Naive B cell (primary cell): ENCODE measurements around the gene MAP1S. TPM values are rescaled to one million over a fixed set of nuclear protein-coding genes. Genes with fewer than 3 reads are reported as not detected.

Source experiments
- ATAC-seq, 2 donors: fragments of 150-1000 bp; cut with Tn5 transposase; 2 replicates each; pipeline ENCODE4 v1.10.0; 2021; ENCODE audit warnings: low read depth in 2 of 2, mild to moderate bottlenecking in 2 of 2, moderate library complexity in 2 of 2
- DNase-seq: peaks from one replicate; pipeline ENCODE4 v3.0.0; 2022
- H3K27ac Mint-ChIP-seq, 6 donors: one replicate each; pipeline ENCODE4 v1.8.0; 2020 to 2022; ENCODE audit warnings: mild to moderate bottlenecking in 6 of 6, mixed read lengths in 6 of 6, moderate library complexity in 5 of 6, inconsistent platforms in 2 of 6
- H3K27me3 Mint-ChIP-seq, 3 donors: one replicate each; pipeline ENCODE4 v1.8.0; 2021 to 2022; ENCODE audit warnings: mixed read lengths in 3 of 3, mild to moderate bottlenecking in 1 of 3
- H3K36me3 Mint-ChIP-seq, 2 donors: one replicate each; pipeline ENCODE4 v1.8.0; 2020 to 2022; ENCODE audit warnings: mixed read lengths in 2 of 2, inconsistent platforms in 1 of 2, mild to moderate bottlenecking in 1 of 2
- H3K4me1 Mint-ChIP-seq, 3 donors: one replicate each; pipeline ENCODE4 v1.8.0; 2020 to 2022; ENCODE audit warnings: mixed read lengths in 3 of 3, inconsistent platforms in 1 of 3, mild to moderate bottlenecking in 1 of 3, moderate library complexity in 1 of 3
- H3K4me3 Mint-ChIP-seq, 8 donors: one replicate each; pipeline ENCODE4 v1.8.0; 2020 to 2022; ENCODE audit warnings: mild to moderate bottlenecking in 8 of 8, mixed read lengths in 8 of 8, moderate library complexity in 8 of 8, inconsistent platforms in 2 of 8
- H3K9me3 Mint-ChIP-seq, 7 donors: one replicate each; pipeline ENCODE4 v1.8.0; 2020 to 2022; ENCODE audit warnings: mixed read lengths in 7 of 7, mild to moderate bottlenecking in 5 of 7, inconsistent platforms in 2 of 7, moderate library complexity in 1 of 7
- polyA plus RNA-seq, 6 donors: library from polyadenylated mRNA; unstranded; fragments of 300-500 nt; fragmentation: Illumina TruSeq; gene quantifications; one replicate each; pipeline ENCODE4 v1.2.3, GENCODE V29; 2021; ENCODE audit warnings: low read depth in 6 of 6

MAP1S gene
- polyA plus RNA-seq, 6 donors from 2014 or later, result 22.4 to 44.0 (median 26.0) TPM

DNA sequence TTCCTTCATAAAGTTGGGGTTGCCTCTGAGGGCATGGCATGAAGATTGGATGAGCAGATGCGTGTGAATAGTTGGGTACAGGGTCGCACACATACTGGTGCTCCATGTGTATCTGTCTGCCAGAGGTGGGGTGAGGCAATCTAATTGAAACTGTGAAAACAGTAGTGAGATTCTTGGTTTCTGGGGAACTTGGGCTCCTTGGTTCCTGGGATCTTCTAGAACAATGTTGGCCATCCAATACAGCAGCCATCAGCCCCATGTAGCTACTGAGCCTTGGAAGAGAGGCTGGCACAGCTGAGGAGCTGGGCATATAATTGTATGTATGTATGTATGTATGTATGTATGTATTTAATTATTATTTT, 32.6 kb downstream of the MAP1S start:
- peak overlapping the region; percentile 84 to 98 (median 94) for H3K4me3 Mint-ChIP-seq
- H3K27ac Mint-ChIP-seq, result peak overlapping the region; percentile 96 to 100 (median 98)
- no peaks in the 10 kb centered on the region for H3K9me3 Mint-ChIP-seq
- peaks cover 6 to 11% of the 10 kb centered on the region in 2 donors for H3K36me3 Mint-ChIP-seq
- DNase-seq, result no peak
- no peak for ATAC-seq
- H3K27me3 Mint-ChIP-seq, result no peaks in the 10 kb centered on the region
- H3K4me1 Mint-ChIP-seq, result peaks cover 51 to 88% (median 78%) of the 10 kb centered on the region in 3 donors

DNA sequence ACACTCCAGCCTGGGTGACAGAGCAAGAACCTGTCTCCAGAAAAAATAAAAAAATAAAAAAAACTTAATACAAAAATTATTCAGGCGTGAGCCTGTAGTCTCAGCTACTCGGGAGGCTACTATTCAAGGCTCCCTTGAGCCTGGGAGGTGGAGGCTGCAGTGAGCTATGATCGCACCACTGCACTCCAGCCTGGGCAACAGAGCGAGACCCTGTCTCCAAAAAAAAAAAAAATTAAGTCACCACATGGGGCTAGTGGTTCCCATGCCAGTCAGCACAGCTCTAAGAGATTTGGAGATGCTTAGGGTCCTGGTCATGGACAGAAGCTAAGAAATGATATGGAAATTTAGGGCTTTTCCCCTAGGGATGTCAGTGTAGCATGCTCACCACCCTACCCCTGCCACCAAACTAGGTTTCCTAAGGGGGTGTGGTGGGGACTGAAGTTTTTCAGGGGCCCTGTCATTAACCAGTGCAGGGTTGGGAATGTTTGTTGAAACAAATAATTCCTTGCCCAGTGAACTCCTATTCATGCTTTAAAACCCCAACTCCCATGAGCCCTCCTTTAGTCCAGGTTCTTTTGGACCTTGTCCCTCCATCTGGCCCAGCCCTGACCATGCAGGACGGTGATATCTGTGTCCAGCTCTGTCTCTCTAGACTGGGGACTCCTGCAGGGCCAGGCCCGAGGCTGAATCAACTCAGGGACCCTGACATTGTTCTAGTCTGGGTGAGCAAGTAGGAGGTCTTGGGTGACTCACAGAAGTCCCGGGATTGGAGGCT, 33.8 kb downstream of the MAP1S start:
- Mint-ChIP-seq H3K9me3 (no peaks in the 10 kb centered on the region), H3K4me1 (peaks cover 51 to 88% (median 79%) of the 10 kb centered on the region in 3 donors), H3K36me3 (peaks cover 6 to 11% of the 10 kb centered on the region in 2 donors), H3K27ac (peak overlapping the region in 4 of 6 donors; percentile 82 to 98 (median 92)), H3K27me3 (no peaks in the 10 kb centered on the region), H3K4me3 (peak overlapping the region in 7 of 8 donors; percentile 36 to 81 (median 58))
- DNase-seq (no peak), ATAC-seq (no peak)

DNA sequence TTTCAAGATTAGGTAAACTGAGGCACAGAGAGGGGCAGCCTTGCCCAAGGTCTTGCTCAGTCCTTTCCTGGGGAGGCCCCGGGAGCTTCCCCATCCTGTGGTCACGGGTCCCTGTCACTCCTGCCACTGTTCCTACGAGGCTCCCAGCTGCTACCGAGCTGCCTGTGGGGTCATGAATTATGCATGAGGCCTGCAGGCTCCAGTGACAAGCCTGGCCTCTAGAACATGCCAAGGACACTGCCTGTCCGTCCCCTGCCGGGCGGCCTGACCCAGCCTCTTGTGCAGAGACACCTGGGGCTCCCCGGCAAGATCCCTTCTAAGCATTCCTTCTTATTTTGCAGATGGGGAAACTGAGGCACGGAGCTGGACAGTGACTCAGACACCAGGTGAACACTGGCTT, 34.7 kb downstream of the MAP1S start:
- Mint-ChIP-seq H3K4me1 (peaks cover 49 to 86% (median 74%) of the 10 kb centered on the region in 3 donors), H3K27me3 (no peaks in the 10 kb centered on the region), H3K36me3 (peaks cover 11% of the 10 kb centered on the region in 2 donors), H3K4me3 (peak overlapping the region; percentile 12 to 89 (median 66)), H3K9me3 (no peaks in the 10 kb centered on the region), H3K27ac (peak overlapping the region in 5 of 6 donors; percentile 21 to 99 (median 96))
- DNase-seq (no peak), ATAC-seq (no peak)

DNA sequence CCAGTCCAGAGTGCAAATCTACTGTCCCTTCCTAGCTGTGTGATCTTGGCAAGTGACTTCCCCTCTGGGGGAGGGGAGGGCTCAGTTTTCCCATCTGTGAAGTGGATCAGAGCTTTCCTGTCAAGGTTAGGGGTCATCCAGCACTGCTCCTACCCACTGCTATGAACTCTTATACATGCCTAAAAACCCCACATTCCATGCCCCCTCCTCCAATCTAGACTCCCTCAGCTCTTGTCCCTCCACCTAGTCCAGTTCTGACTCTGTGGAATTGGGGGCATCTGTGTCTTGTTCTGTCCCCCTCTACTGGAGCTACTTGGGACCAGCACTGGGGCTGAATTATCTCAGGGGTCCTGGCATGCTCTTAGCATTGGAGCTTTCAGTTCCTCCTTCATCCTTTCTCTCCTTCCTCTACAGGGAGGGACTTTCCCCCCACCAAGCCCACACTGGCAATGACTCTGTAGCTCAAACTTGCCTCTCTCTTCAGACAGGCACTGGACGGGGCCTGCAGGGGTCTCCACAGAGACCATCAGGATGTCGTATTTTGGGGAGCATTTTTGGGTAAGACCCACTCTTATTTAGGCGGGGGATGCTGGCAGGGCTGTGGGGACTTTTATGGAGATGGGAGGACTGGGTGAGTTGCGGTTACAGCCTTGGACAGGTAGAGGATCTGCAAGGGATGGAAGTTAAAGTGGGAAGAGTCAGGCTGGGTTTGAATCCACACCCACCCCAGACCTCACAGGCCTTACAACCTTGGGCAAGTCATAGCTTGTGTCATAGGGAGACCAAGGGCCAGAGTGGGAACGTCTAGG, 35.6 kb downstream of the MAP1S start:
- peak; percentile 77 to 78 for ATAC-seq
- H3K4me3 Mint-ChIP-seq, result peak overlapping the region; percentile 68 to 93 (median 87)
- H3K27me3 Mint-ChIP-seq, result no peaks in the 10 kb centered on the region
- H3K9me3 Mint-ChIP-seq, result no peaks in the 10 kb centered on the region
- peaks cover 11% of the 10 kb centered on the region in 2 donors for H3K36me3 Mint-ChIP-seq
- peaks cover 46 to 82% (median 73%) of the 10 kb centered on the region in 3 donors for H3K4me1 Mint-ChIP-seq
- DNase-seq, result peak; percentile 85
- H3K27ac Mint-ChIP-seq, result peak overlapping the region; percentile 86 to 99 (median 97)

DNA sequence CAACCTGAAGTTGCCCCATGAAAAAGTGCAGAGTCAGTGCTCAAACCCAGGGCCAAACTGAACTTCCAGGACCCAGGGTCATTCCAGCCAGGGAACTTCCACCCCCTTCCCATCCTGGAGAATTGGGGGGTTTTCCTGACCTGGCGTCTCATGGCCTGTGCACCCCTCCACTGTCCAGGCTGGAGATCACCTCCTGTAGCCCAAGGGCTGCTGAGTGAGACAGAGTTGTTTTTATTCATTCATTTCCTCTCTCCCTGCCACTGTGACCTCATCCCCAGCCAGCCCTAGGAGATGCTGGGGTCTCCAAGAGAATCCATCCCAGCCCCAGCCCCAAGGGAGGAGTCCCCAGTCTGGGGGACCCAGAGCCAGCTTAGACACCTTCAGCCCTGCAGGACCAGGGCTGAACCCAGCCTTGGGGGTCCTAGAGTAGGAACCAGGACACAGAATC, 36.2 kb downstream of the MAP1S start:
- Mint-ChIP-seq H3K4me1 (peaks cover 50 to 82% (median 73%) of the 10 kb centered on the region in 3 donors), H3K36me3 (peaks cover 11 to 14% of the 10 kb centered on the region in 2 donors), H3K9me3 (no peaks in the 10 kb centered on the region), H3K27ac (peak overlapping the region; percentile 56 to 99 (median 97)), H3K27me3 (no peaks in the 10 kb centered on the region), H3K4me3 (peak overlapping the region in 7 of 8 donors; percentile 72 to 93 (median 86))
- DNase-seq (no peak), ATAC-seq (no peak)

DNA sequence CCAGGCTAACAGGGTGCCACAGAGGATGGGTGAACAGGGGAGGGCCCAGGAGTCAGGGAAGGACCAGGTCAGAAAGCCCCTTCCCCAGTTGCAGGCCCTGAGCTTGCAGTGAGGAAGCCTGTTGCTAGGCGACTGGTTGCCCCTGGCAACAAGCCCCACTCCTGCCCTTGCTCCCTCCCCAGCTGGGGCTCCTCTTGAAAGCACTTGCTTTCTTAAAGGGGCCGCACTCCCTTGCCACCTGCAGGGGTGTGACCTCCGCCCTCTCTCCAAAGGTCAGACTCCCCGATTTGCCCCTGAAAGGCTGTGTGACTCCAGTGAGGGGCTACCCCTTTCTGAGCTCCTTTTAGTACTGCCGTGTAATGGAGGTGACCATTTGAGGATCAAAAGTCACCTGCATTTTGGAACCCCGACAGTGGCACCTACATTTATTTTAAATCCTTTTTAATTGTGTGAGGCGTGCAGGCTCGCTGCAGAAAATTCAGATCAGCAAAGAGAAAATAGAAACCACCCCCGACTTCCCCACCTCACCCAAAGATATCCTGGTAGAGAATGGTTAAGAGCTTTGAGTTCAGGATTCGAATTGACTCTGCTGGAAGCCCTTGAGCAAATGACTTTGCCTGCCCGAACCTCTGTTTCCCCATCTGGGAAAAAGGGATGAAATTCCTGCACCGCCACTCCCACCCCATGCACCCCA, 36.8 kb downstream of the MAP1S start:
- Mint-ChIP-seq H3K36me3 (peaks cover 11 to 14% of the 10 kb centered on the region in 2 donors), H3K9me3 (no peaks in the 10 kb centered on the region), H3K27ac (peak overlapping the region; percentile 56 to 98 (median 90)), H3K4me1 (peaks cover 47 to 82% (median 73%) of the 10 kb centered on the region in 3 donors), H3K27me3 (no peaks in the 10 kb centered on the region), H3K4me3 (peak overlapping the region in 7 of 8 donors; percentile 60 to 93 (median 72))
- DNase-seq (peak; percentile 64), ATAC-seq (no peak)

DNA sequence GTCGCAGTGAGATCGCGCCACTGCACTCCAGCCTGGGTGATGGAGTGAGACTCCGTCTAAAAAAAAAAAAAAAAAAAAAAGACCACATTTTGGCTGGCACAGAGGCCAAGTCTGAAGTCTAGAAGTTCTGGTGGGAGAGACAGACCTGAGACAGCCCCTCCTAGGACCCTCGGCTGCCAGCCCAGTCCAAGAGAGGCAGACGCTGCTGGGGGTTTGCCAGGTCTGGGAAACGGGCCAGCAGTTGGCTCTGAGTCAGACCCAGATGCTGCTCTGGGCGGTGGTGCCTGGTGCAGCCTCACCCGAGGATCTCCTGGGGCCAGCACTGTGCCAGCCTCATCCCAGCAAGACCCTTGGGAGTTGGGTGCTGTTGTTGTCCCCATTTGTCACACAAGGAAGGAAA, 37.8 kb downstream of the MAP1S start:
- H3K36me3 Mint-ChIP-seq, result peaks cover 11 to 14% of the 10 kb centered on the region in 2 donors
- DNase-seq, result no peak
- peaks cover 40 to 73% (median 66%) of the 10 kb centered on the region in 3 donors for H3K4me1 Mint-ChIP-seq
- no peak for ATAC-seq
- H3K4me3 Mint-ChIP-seq, result peak overlapping the region in 2 of 8 donors; percentile 61 to 77
- no peaks in the 10 kb centered on the region for H3K9me3 Mint-ChIP-seq
- H3K27me3 Mint-ChIP-seq, result no peaks in the 10 kb centered on the region
- H3K27ac Mint-ChIP-seq, result peak overlapping the region in 1 of 6 donors; percentile 96

DNA sequence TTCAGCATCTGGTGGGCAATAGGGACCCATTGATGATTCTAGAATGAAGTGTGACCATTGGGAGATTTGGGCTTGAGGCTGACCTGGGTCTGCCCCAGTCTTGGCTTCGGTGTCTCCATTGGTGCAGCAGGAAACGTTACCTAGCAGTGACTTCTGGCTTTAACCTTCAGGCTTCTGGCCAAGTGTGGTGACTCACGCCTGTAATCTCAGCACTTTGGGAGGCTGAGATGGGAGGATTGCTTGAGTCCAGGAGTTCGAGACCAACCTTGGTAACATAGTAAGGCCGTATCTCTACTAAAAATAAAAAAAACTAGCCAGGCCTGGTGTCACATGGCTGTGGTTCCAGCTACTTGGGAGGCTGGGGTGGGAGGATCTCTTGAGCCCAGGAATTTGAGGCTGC, 39.2 kb downstream of the MAP1S start:
- no peaks in the 10 kb centered on the region for H3K9me3 Mint-ChIP-seq
- peak overlapping the region in 5 of 6 donors; percentile 46 to 78 (median 66) for H3K27ac Mint-ChIP-seq
- peaks cover 36 to 69% (median 68%) of the 10 kb centered on the region in 3 donors for H3K4me1 Mint-ChIP-seq
- H3K4me3 Mint-ChIP-seq, result peak overlapping the region in 1 of 8 donors; percentile 6
- ATAC-seq, result no peak
- H3K36me3 Mint-ChIP-seq, result peaks cover 14 to 17% of the 10 kb centered on the region in 2 donors
- H3K27me3 Mint-ChIP-seq, result no peaks in the 10 kb centered on the region
- no peak for DNase-seq

DNA sequence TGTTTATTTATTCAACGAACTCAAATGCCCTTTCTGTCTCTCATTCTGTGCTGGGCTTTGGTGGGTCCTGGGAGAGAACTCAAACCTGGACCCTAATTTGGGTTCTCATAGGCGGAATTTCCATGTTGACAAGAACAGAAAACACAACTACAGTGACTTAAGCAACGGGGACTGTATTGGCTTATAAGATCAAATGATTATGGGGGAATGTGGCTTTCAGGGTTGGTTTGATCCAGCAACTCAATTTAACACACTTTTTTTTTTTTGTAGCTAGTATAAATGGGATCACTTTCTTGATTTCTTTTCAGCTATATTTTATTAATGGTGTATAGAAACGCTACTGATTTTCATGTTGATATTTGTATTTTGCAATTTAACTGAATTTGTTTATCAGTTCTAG, 41.9 kb downstream of the MAP1S start:
- H3K36me3 Mint-ChIP-seq, result peaks cover 7 to 8% of the 10 kb centered on the region in 2 donors
- no peaks in the 10 kb centered on the region for H3K27me3 Mint-ChIP-seq
- ATAC-seq, result no peak
- no peak for DNase-seq
- no peaks in the 10 kb centered on the region for H3K9me3 Mint-ChIP-seq
- no peak overlapping the region for H3K4me3 Mint-ChIP-seq
- peak overlapping the region in 1 of 6 donors; percentile 77 for H3K27ac Mint-ChIP-seq
- peaks cover 24 to 58% (median 56%) of the 10 kb centered on the region in 3 donors for H3K4me1 Mint-ChIP-seq

DNA sequence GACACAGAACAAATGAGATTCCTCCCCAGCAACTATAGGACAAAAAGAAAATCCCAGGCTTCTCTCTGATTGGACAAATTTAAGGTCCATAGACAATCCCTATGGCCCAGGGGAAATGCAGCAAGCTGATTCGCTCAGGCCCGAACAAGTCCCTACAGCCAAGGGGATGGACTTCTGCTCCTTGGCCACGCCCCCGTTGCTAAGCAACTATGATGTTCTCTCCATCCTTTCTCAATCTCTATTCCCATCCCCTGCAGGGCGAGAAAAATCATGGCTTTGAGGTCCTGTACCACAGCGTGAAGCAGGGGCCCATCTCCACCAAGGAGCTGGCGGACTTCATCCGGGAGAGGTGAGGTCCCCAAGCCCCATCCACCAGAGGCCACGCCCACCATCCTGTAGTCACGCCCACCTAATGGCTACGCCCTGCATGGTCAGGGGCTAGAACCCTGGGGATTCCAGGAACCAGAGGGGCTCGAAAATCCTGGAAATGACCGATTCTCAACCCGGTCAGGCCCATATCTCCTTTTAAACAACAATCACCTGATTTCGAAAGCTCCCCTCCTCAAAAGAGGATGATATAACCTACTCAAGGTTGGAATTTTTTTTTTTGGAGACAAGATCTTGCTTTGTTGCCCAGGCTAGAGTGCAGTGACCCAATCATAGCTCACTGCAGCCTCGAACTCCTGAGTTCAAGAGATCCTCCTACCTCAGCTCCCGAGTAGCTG, 43.4 kb downstream of the MAP1S start:
- no peak overlapping the region for H3K4me3 Mint-ChIP-seq
- H3K27ac Mint-ChIP-seq, result peak overlapping the region in 2 of 6 donors; percentile 87 to 88
- no peak for DNase-seq
- no peak for ATAC-seq
- H3K4me1 Mint-ChIP-seq, result peaks cover 25 to 55% (median 52%) of the 10 kb centered on the region in 3 donors
- H3K9me3 Mint-ChIP-seq, result no peaks in the 10 kb centered on the region
- no peaks in the 10 kb centered on the region for H3K27me3 Mint-ChIP-seq
- H3K36me3 Mint-ChIP-seq, result peaks cover 7 to 8% of the 10 kb centered on the region in 2 donors

DNA sequence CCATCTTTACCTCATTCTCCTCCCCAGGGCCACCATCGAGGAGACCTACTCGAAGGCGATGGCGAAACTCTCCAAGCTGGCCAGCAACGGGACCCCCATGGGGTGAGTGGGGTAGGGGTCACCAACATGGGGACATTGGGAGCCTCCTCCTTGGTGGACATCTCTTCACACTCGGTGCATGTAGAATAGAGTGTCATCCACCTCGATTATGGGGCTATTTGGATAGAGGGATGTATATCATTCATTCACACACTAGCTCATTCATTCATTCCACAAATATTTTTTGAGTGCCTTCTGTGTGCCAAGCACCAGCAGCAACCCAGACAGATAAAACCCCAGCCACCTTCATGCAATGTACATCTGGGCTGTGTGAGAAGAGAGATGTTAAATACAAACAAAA, 45.1 kb downstream of the MAP1S start:
- Mint-ChIP-seq H3K27me3 (no peaks in the 10 kb centered on the region), H3K9me3 (no peaks in the 10 kb centered on the region), H3K4me3 (peak overlapping the region in 4 of 8 donors; percentile 6 to 65 (median 59)), H3K27ac (peak overlapping the region in 4 of 6 donors; percentile 62 to 73 (median 66)), H3K4me1 (peaks cover 19 to 45% (median 43%) of the 10 kb centered on the region in 3 donors), H3K36me3 (peaks cover 3 to 7% of the 10 kb centered on the region in 2 donors)
- no peak for DNase-seq
- no peak for ATAC-seq

DNA sequence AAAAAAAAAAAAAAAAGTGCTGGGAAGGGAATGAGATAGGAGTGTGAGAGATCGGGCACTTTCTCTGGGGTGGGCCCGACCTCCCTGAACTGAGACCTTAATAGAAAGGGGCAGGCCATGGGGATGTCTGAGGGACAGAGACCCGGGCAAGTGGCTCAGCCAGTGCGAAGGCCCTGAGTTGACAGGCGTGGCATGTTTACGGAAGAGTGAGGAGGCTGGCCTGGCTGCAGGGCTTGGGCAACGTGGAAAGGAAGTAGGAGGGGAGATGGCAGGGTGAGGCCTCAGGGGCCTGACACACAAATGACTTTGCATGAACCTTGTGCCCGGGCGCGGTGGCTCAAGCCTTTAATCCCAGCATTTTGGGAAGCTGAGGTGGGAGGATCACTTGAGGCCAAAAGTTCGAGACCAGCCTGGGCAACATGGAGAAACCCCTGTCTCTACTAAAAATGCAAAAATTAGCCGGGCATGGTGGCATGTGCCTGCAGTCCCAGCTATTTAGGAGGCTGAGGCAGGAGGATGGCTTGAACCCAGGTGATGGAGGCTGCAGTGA, 45.9 kb downstream of the MAP1S start:
- no peaks in the 10 kb centered on the region for H3K9me3 Mint-ChIP-seq
- peak overlapping the region in 7 of 8 donors; percentile 6 to 65 (median 59) for H3K4me3 Mint-ChIP-seq
- peak overlapping the region in 5 of 6 donors; percentile 69 to 93 (median 73) for H3K27ac Mint-ChIP-seq
- ATAC-seq (peak; percentile 51 to 67), DNase-seq (no peak)
- no peaks in the 10 kb centered on the region for H3K27me3 Mint-ChIP-seq
- H3K36me3 Mint-ChIP-seq, result peaks cover 2 to 7% of the 10 kb centered on the region in 2 donors
- peaks cover 12 to 37% (median 36%) of the 10 kb centered on the region in 3 donors for H3K4me1 Mint-ChIP-seq
